H1 (cell line): Measurements from ENCODE around the gene LRRC15. TPM values are rescaled to one million over a fixed set of nuclear protein-coding genes. Genes with fewer than 3 reads are reported as not detected.

Source experiments
- CHD2 ChIP-seq: IDR thresholded peaks from 2 replicates; pipeline ENCODE4 v1.6.1; 2012; ENCODE audit warnings: low read length, improper control_type of control experiment
- RAD21 ChIP-seq, 2 experiments: IDR thresholded peaks in 1 of 2; conservative IDR thresholded peaks in 1 of 2; 2 replicates each; pipeline ENCODE4 v1.6.1; 2011; ENCODE audit warnings: low read depth in 2 of 2, low read length in 2 of 2, improper control_type of control experiment in 1 of 2, inconsistent platforms in 1 of 2, mild to moderate bottlenecking in 1 of 2, moderate library complexity in 1 of 2
- polyA plus RNA-seq, 7 experiments: library from polyadenylated mRNA; depleted of rRNA in 3 of 7; stranded (reverse) in 5 of 7; unstranded in 2 of 7; fragments of >200 nt in 5 of 7; fragments of 200-250 nt in 2 of 7; gene quantifications; 1 replicate in 5 of 7; 2 replicates in 1 of 7; 4 replicates in 1 of 7; pipeline versions ENCODE4 v1.2.1 to v1.2.3, GENCODE V29; 2011 to 2013; ENCODE audit warnings: missing spikeins in 2 of 7, mixed read lengths in 2 of 7
- total RNA-seq: library from RNA; stranded (reverse); fragmentation: NEBNext Ultra II Directional; extraction: Animal tissue kit (Norgen Biotek cat#: 25700); gene quantifications from 2 replicates; pipeline ENCODE4 v1.2.1, GENCODE V29; 2021

LRRC15 gene
- total and polyA plus RNA-seq, 2 of the 8 experiments (the other 6 are each of a cell fraction or from before 2014, with no cell fraction given): 0.15 to 0.37 TPM

- TF ChIP-seq RAD21 (IDR thresholded peaks at IDR 0.05 in 1 of 2, conservative IDR thresholded peaks at IDR 0.05 in 1 of 2; ENCODE audit: low read depth in 2 of 2, low read length in 2 of 2) (no peak), CHD2 (no peak)
- TF ChIP-seq, all 59 proteins: peak for 0
These were observed 5.3 kb downstream of the LRRC15 start (continued) for GRCh38 chr3:194364314-194364651.
